A204.1 (cell line): ENCODE results near the gene TEX26.

Experiments
- FAIRE-seq: peaks from 2 replicates; lab custom pipeline; 2012; peaks lifted over from hg19 to GRCh38; lab: Jason Lieb, UNC

Gene TEX26

GRCh38 chr13:31014456-31014855, 82.0 kb downstream of the TEX26 start:
- FAIRE-seq = no peak

- no peak for FAIRE-seq
Measured at GRCh38 chr13:31015199-31015598, 82.7 kb downstream of the TEX26 start.

GRCh38 chr13:31016342-31017325, 84.2 kb downstream of the TEX26 start:
- FAIRE-seq = no peak

- FAIRE-seq = no peak
Measured at GRCh38 chr13:31018511-31018910, 86.1 kb downstream of the TEX26 start.

GRCh38 chr13:31020996-31021395, 88.5 kb downstream of the TEX26 start:
- FAIRE-seq = no peak

- no peak for FAIRE-seq
Measured at GRCh38 chr13:31022288-31022895, 89.9 kb downstream of the TEX26 start.

- no peak for FAIRE-seq
Measured at GRCh38 chr13:31022928-31023530, 90.6 kb downstream of the TEX26 start.
